IPS DF 4.7 (cell line): ENCODE results near the gene ABCA3.

ENCODE experiments used
- DNase-seq: peaks from one replicate; pipeline ENCODE4 v3.0.0-alpha.2; 2013; ENCODE audit warnings: low spot score; ENCODE audit errors: extremely low read depth

The ABCA3 gene

GRCh38 chr16:2357331-2357730 lies 16.8 kb upstream of the ABCA3 start:
- DNase-seq: no peak

GRCh38 chr16:2350500-2350899 lies 10.0 kb upstream of the ABCA3 start:
- DNase-seq: no peak

DNA sequence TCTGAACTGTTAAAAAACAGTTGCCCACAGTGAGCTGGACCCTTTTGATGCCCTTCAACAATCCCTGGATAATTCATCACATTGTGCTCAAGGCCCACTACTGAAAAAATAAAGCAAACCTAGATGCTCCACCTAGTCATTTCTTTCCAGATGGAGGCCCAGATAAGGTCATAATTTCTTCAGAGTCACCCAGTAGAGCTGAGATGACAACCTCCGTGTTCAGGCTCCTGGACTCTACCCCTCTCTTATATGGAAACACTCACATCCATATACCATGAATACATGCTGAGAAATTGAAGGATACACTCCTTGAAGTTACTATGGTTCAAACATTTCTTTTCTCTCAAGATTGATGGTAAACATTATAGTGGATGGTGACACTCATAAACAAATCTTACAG lies 2.7 kb upstream of the ABCA3 start:
- no peak for DNase-seq

DNA sequence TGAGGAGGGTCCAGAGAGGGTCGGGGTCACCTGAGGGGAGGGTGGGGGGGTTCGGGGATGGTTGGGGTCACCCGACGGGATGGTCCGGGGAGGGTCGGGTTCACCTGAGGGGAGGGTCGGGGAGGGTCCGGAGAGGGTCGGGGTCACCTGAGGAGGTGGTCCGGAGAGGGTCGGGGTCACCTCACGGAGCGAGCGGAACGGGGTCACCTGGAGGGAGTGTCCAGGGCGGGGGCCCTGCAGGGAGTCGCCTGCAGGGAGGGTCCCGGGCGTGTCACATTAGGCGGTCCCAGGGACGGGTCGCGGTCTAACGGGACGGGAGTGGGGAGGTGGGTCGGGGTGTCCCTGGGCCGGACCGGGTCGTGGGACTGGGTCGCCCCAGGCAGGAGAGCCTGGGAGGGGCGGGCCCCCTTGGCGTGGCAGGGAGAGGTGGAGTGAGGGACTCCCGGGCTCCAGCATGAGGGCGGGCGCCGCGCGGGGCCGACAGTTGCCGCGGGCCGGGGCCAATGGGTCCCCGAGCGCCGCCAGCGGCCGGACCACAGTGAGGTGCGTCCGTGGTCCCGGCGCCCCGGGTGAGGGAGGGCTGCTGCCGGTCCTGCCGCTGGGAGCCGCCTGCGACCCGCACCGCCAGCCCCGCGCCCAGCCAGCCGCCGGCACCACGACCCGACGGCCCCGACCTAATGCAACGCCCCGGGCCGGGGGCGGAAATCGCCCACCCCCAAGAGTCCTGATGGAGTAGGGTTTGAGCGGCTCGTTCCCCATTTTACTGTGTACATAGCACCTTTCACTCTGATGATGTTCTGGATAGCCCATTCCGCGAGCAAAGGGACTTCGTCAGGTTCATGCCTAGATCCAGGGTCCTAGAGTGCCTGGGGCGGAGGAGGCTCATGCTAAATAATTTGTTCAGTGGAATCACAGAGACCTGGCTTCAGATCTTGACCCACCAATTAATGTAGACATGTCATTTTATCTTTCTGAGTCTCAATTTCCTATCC lies 1.2 kb upstream of the ABCA3 start:
- no peak for DNase-seq

DNA sequence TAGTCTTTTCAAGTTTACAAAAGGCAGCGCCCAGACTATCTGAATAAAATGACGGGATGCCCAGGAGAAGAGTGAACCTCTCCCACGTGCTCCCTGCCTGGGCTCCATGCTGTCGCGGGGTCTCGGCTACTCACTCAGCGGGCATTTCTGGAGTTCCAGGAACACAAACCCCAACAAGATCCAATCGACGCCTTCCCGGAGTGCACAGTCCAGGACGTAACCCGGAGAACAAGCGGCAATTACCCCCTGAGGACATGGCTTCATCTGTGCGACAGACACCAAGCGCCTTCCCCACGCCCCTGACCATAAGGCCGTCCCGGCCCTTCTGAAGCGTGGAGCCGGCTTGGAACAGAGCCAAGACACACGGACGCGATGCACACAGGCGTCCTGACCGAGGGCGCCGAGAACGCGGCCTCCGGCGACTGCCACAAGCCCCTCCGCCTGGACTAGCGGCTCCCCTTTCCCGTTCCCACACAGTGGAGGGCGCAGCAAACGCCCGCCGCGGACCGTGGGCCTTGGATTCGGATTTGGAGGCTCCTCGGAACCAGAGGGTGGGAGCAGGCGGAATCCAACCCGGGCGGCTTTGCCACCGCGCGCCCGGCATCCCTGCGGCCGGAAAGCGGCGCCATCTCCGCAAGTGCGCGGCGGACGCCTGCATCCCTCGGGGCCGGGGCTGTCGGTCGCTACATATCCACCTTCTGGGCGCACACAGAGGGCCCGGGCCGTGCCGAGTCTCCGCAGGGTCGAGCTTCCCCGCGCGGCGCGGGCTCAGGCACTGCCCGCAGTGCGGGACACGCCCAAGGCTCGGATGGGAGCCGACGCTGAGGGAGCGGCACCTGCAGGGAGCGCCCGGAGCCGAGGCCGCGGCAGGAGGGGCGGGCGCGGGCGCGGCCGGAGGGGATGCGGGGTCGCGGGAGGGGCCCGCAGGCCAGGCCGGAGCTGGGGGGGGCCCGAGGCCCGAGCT lies 725 bp downstream of the ABCA3 start:
- no peak for DNase-seq

GRCh38 chr16:2337431-2338296 lies 2.9 kb downstream of the ABCA3 start:
- DNase-seq: no peak

DNA sequence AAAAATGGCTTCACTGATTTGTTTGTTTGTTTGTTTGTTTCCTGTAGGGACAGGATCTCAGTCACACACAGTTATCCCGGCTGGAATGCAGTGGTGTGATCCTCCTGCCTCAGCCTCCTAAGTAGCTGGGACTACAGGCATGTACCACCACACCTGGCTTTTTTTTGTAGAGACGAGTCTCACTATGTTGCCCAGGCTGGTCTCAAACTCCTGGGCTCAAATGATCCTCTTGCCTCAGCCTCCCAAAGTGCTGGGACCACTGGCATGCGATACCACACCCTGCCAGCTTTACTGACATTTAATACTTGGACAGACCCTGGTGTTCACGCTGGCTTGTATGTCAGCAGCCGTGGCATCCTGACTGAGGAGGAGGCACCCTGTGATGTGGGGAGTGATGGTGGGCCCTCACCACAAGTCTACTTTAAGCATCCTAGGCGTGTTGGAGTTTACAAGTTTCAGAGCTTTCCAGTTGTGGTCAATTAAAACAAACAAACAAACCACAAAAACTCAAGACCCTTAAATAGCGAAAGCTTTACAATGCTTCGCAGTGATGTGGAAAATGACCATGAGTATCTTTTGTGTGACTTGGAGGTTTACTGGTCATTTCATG lies 5.1 kb downstream of the ABCA3 start:
- DNase-seq: no peak

DNA sequence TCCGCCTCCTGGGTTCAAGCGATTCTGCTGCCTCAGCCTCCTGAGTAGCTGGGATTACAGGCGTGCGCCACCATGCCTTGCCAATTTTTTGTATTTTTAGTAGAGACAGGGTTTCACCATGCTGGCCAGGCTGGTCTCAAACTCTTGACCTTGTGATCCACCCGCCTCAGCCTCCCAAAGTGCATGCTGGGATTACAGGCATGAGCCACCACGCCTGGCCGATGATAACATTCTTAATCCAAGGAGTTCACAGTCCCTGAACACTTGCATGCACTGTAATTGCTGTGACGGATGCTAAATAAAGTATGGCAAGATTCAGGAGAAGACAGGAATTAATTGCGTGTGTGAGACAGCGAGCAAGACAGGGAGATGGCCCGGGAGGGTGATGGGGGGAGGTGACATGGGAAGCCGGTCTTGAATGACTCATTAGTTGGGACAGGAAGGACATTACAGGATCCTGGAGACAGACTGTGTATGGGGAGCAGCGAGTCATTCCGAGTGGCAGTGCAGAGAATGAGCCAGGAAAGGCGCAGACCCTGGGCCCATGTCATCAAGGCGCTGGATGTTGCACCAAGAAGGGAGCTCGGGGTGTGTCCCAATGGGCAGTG lies 6.7 kb downstream of the ABCA3 start:
- DNase-seq: no peak

GRCh38 chr16:2333231-2333630 lies 7.3 kb downstream of the ABCA3 start:
- no peak for DNase-seq

- no peak for DNase-seq
These were observed 8.6 kb downstream of the ABCA3 start for GRCh38 chr16:2331931-2332267.

DNA sequence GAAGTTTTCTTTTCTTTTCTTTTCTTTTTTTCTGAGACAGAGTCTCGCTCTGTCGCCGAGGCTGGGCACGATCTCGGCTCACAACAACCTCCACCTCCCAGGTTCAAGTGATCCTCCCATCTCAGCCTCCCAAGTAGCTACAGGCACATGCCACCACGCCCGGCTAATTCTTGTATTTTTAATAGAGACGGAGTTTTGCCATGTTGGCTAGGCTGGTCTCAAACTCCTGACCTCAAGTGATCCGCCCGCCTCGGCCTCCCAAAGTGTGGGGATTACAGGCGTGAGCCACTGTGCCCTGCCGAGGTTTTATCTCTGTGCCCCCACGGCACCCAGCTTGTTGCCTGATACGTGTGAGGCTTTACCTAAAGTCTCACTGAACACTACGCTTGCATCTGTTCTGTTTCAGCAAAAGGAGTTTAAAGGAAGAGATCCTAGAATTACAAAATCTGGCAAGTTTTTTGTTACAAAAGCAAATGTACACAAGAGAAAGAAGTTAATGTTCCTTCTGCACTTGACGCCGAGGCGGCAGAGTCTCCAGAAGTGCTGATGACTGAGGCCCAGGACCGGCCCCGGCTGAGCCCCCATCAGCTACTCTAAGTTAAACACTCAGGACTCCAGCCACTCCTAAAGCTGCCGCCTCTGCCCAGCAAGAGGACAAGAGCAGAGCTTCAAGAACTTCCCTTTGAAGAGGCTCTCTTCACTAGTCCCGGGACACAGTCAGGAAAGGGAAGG lies 9.2 kb downstream of the ABCA3 start:
- DNase-seq: no peak

GRCh38 chr16:2329532-2329931 lies 11.0 kb downstream of the ABCA3 start:
- no peak for DNase-seq

DNA sequence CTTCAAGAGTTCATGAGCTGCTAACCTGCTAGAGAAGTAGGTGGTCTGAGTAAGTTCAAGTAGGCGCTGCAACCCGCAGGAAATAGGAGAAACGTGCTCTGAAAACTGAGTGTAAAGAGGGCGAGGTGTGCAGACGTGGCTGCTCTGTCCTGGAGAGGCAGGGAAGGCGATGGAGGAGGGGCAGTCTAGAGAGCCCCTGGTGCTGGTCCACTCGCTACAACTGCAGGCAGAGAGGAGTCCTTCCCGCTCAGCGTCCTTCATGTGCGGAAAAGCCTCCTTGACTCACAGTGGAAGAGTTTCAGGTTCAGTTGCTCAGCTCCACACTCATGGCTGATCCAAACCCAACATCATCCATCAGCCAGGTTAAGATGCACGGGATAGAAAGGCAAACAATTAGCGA lies 12.1 kb downstream of the ABCA3 start:
- DNase-seq: no peak

DNA sequence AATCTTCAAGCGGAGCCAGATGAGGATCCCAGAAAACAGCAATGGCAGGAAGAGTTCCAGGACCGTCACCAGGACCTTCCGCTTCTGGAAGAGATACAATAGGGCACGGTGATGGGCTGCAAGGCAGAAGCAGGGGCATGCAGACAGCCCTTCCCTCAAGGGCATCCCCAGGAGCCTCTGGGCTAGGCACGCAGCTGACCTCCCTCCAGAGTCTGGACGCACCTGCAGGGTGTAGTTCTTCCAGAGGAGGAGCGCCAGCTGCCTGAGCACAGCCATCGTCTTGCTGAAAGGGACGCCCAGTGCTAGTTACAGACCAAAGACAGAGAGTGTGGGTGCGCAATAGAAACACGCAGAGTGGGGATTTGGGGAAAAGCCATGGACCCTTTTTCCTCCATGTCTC lies 14.3 kb downstream of the ABCA3 start:
- no peak for DNase-seq

DNA sequence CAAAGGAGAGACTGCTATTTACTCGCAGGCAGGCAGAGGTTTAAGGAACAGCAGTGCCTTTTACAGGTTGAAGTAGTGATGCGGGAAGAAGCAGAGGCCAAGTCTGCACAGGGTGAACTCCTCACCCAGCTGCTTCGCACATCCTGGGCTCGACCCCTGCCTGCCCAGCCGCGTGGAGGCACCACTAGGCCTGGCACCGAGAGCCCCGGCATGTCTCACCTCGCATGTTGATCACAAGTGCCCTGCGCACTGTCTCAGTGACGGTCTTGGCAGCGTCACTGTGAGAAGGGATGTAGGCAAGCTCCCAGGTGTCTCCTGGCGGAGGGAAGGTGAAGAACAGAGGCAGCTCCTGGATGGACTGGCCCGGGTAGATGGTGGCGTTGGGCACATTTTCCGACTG lies 14.7 kb downstream of the ABCA3 start:
- no peak for DNase-seq

DNA sequence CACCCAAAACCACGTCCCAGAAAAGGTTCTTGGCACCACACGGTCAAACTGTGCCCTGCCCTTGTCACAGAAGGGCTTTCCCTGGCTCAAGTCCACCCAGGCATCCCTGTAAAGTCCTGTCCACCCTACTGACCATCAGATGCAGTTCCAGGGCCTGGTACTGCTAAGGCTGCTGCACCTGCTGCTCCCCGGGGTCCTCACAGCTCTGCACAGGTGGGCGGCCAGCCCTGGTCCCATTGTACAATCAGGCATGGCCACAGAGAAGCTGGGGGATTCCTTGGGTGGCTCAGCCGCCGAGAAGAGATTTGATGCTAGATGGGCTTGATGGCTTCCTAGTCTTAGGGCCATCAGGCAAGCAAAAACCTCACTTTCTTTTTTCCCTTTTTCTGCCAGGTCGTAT lies 15.3 kb downstream of the ABCA3 start:
- no peak for DNase-seq

DNA sequence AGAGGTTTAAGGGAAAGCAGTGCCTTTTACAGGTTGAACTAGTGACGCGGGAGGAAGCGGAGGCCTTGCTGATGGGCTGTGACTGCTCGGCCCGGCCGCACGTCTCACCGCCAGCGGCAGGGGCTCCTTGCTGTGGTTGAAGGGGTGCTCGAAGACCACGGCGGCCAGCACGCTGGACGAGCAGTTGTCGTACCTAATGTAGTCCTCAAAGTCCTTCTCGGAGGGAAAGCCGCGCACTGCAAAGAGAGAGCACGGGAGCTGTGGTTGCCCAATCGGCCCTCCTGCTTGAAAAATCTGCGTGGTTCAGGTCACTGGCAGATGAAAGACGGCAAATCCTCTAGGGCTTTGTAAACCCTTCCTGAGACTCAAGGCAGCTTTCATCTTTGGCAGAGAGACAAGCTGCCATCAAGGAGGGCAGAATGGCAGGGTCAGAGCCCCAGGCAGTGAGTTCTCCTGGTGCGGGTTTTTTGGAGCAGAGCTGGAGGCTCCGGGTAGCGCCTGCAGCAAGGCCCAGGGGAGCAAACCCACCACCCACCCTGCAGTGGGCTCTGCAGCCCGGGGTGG lies 16.1 kb downstream of the ABCA3 start:
- DNase-seq: no peak

- DNase-seq: no peak
These were observed 16.8 kb downstream of the ABCA3 start for GRCh38 chr16:2323701-2324100.

DNA sequence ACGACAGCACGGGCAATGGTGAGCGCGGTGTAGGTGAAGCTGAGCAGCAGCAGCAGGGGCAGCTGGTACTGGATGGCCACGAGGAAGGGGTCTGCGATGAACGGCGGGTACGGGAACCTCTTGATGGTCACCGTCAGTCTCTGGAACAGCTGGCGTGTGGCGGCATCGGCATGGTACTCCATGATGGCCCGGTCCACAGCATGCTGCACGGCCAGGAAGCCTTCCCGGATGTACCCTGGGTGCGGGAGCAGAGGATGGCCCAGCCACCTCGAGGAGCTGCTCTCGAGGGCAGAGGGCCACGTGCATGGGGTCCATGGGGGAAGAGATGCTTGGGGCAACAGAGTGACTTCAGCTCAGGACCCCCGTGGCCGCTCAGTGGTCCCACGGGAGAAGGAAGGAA lies 20.9 kb downstream of the ABCA3 start:
- DNase-seq: no peak
